ENCODE measurements around the gene OSBPL7.

DNA sequence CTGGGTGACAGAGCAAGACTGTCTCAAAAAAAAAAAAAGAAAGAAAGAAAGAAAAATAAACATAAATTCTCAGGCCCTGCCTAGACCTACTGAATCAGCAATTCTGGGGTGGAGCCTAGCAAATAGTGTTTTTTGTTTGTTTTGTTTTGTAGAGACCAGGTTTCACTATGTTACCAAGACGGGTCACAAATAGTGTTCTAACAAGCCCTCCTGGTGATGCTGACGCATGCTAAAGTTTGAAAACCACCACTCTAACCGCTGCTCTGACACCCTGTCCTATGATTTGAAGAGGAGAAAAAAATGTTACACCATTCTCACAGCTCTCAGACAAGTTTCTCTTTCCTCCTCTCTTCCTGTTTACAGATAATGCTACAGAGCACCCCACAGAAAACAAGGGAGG lies 8.3 kb upstream of the OSBPL7 start:
- TF ChIP-seq, protein P1, sequence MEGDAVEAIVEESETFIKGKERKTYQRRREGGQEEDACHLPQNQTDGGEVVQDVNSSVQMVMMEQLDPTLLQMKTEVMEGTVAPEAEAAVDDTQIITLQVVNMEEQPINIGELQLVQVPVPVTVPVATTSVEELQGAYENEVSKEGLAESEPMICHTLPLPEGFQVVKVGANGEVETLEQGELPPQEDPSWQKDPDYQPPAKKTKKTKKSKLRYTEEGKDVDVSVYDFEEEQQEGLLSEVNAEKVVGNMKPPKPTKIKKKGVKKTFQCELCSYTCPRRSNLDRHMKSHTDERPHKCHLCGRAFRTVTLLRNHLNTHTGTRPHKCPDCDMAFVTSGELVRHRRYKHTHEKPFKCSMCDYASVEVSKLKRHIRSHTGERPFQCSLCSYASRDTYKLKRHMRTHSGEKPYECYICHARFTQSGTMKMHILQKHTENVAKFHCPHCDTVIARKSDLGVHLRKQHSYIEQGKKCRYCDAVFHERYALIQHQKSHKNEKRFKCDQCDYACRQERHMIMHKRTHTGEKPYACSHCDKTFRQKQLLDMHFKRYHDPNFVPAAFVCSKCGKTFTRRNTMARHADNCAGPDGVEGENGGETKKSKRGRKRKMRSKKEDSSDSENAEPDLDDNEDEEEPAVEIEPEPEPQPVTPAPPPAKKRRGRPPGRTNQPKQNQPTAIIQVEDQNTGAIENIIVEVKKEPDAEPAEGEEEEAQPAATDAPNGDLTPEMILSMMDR (IDR thresholded peaks at IDR 0.05 in 4 of 5, conservative IDR thresholded peaks at IDR 0.05 in 1 of 5) = no peak
- TF ChIP-seq POLR2A (IDR thresholded peaks at IDR 0.05) = no peak
